NCI-H1436 (cell line): Measurements from ENCODE around the gene RNF123.
"Not testable (repeated sequence)": the region's sequence is repeated elsewhere in the genome, so short reads cannot be mapped to it uniquely, and the experiment has no call there.

ENCODE experiments used
- DNase-seq: peaks from one replicate; lab custom pipeline; 2025; lab: John Stamatoyannopoulos, UW

RNF123 gene

DNA sequence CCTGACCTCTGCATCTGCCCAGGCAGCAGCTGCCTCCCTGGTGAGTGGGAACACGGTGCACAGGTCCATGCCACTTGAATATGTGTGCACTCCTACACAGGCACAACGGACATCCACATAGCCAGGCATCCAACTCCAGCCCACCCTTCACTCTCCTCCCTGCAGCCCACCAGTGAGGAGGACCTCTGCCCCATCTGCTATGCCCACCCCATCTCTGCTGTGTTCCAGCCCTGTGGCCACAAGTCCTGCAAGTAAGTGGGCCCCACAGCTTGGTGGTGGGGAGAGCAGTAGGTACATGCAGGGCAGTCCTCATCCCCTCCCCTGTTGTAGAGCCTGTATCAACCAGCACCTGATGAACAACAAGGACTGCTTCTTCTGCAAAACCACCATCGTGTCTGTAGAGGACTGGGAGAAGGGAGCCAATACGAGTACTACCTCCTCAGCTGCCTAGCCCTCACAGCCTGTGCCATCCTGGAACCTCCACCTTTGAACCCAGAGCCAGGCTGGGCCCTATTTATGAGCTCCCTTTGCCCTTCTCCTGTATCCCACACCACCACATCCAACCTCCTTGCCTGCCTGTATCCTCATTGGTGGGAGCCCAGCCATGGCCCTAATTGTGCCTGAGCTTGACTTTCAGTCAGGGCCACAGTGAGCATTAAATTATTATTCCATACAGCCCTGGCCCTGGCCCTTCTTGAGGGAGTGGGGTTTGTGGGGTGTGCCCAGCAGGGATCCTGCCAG is 31.7 kb downstream of the RNF123 start:
- DNase-seq = no peak

DNA sequence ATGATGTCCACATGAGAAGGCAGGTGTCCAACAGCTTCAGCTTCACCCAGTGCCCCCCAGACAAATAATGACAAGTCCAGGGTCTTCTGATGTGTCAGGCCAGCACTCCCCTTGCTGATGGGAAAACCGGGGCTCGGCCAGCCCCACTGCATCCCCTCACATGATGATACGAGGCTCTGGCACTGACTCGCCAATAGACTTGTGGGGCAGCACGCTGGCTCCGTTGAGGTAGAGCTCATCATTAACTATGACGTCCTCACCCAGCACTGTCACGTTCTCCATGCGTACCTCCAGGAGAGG is 32.2 kb downstream of the RNF123 start:
- DNase-seq = no peak

DNA sequence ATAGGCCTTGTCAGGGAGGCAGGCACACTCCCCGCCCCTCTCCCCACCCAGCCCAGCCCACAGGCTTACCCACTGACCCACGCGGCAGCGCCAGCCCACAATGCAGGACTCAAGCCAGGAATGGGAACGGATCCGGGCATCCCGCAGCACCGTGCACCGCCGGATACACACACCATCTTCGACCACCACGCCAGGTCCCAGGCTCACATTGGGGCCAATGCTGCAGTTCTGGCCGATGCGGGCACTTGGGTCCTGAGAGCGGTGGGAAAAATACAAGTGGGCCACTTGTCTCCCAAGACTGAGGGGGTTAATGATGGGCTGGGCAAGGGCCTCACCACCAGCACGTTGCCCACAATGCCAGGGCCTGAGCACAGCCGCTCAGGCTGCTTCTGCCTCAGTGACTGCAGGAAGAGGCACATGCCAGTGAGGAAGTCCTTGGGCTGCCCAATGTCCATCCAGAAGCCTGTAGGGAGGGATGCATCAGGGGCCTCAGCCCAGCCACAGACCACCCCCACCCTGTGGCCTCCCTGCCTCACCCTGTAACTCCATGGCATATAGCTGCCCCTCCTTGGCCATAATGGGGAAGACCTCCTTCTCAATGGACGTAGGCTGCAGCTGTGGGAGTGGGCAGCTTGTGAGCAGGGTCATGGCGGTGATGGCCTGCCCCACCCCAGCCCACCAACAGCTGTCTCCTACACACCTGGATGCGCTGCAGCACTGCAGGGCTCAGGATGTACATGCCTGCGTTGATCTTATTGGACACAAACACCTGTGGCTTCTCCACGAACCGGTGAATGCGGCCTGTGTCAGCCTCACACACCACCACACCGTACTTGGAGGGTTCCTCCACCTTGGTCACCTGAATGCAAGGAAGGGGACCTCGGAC is 32.8 kb downstream of the RNF123 start:
- DNase-seq = no peak

DNA sequence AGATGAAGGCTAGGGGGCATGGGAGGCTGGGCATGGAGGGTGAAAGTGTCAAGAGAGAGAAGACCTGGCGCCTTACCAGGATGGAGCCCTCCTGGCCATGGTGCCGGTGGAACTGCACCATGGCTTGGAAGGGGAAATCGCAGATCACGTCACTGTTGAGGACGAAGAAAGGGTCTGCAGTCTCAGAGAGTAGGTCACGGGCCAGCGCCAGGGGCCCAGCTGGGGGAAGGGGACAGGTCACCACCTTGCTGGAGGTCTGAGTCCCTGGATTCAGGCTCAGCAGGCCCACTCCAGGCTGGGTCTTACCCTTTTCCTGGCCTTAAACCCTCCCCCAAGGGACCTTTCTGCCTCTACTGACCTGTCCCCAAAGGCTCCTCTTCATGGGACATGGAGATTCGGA is 33.5 kb downstream of the RNF123 start:
- DNase-seq = no peak

DNA sequence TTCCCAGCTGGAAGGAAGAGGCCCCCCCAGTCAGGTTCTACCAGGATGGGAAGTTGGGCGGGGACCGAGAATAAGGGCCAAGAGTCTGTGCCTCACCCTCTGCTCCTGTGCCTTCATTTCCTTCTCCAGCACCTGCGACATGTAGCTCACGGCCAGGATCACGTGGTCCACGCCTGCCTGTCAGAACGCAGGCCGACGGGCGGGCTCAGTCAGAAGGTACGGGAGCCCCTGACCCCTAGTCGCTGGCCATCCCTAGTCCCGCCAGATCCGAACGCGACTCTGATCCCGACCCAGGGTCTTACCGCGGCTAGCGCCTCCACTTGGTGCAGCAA is 33.9 kb downstream of the RNF123 start:
- DNase-seq = no peak

DNA sequence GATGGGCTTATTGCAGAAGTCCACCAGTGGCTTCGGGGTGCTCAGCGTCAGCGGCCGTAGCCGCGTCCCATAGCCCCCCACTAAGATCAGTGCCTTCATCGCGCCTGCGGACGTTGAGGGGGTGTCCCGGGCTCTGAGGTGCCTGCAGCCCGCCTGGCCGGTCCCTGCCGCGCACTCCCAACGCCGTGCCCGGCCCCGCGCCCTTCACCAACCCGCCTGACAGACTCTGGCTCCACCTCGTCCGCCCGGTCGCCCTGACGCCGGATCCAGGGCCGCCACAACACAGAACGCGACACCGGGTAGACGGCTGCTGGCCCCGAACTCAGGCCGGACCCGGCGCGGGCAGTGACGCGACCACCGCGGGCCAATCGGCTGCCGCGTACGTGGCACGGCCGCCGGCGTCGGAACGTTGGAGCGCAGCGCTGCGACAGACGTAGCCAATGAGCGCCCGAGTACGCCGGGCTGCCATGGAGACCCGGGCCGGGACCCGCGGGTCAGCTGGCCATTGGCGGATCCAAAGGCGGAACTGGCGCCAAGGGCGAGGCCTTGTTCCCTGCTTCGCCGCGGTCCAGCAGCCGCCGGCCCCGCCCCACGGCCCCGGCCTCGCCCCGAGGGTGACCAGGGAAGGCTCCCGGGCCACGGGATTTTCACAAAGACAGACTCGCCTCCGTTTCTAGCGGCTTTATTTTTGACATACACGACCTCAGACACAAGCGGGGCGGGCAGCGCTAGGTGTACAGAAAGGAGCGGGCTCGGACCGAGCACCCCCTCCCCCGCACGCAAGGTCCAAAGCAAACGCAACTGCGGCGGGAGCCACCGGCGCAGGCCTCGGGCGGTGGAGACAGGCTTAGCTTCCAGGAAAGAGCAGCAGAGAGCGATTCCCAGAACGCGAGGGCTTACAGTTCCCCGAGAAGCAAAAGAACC is 34.5 kb downstream of the RNF123 start, which contains the start of gene GMPPB:
GMPPB (minus strand) TSS at position 324 of the 924 bp plus-strand sequence; CDS start at position 99, 225 bp downstream.
- peak; percentile 88 for DNase-seq

DNA sequence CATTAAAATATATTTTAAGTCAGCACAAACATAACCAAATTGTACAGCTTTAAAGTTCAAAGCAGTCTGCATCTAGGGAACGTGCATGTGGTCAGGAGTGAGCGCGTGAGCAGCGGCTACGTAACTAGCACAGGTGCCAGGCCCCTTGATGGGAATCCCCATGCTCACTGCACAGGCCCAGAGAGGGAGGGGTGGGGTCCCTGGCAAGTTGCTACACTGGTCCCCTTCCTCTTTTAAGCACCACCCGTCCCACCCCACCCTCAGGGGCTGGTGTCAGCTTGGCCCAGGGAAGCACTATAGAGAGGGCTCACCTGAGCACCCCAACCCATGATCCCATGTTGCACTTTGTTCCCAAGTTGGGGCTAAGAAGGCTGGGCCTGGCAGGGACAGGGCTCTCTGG is 35.2 kb downstream of the RNF123 start:
- no peak for DNase-seq

DNA sequence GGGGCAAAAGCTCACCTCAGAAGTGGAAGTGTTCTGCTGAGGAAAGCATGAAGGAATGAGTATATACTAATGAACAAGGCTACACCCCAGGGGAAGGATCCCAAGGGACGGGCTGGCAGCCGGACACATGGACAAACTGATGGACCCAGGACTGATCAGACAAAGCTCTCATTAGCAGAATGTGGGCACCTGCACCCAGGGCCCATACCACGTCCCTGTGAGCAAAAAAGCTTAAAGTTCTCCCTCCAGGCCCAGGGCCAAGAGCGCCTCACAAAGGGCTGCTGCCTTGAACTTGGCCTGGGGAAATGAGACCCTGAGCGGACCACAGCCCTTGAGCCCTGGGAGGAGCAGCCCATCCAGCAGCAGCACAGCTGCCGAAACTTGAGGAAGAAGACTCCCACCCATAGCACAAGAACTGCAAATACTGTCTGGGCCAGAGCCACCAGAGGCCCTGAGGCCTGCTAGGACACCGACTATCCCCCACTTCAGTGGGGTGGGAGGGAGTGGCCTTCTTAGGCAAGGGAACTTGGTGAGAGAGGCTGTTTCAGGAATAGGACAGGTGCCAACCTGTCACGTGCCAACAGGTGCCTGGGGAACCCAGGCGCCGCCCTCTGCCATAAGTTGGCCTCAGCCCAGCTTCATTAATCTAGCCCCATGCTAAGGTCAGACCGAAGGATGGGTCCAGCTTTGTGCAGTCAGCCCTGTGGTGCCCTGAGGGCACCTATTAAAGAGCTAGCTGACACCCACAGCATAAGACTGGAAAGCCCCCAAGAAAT is 36.7 kb downstream of the RNF123 start:
- DNase-seq = no peak

DNA sequence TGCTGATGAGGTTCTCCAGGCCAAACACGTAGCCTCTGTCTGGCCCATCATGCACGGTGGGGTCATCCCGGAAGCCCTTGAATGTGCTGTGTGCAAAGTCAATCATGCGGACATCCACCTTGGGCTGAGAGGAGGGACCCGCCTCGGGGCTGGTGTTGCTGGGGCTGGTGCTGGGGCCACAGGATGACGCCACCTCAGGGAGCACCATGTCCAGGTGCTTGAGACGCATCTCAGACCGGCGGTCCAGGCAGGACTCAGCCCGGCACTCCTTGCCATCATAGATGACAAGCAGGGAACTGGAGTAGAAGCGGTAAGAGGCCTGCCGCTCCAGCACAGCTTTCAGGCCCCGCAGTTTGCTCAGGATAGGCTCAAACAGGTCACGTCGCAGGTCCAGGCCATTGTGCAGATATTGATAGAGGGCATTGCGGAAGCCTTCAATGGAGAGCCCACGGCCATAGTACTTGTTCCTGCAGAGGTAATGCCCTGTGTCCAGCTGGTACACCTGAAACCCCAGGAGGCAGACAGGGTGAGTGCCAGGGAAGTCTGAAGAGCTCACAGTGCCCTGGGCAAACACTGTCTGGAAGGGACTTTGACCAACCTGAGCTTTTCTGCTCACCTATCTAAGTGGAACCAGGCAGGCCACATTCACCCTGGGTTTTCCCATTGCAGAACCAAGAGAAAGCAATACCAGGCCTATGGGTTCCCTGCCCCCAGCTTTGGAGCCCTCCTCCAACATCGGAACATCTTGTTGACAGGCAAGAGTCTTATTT is 38.0 kb downstream of the RNF123 start:
- DNase-seq = no peak

DNA sequence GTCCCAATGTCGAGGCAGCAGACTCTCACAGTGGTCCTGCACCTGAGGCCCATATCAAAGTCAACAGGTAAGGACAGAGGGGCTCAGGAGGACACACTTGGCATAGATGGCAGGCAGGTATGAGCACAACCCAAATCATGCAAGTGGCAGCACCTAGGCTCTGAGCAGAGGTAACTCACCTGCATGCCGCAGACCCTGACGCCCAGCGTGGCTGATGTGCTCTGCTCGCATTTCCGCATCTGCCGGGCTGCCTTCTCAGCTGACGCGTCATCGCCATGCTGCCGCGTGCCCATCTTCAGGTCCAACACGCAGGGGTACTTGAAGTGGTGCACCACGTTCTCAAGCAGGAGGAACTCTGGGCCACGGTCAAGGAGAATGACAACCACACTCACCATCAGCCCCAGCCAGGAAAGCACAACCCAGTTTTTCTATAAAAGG is 38.6 kb downstream of the RNF123 start:
- no peak for DNase-seq

DNA sequence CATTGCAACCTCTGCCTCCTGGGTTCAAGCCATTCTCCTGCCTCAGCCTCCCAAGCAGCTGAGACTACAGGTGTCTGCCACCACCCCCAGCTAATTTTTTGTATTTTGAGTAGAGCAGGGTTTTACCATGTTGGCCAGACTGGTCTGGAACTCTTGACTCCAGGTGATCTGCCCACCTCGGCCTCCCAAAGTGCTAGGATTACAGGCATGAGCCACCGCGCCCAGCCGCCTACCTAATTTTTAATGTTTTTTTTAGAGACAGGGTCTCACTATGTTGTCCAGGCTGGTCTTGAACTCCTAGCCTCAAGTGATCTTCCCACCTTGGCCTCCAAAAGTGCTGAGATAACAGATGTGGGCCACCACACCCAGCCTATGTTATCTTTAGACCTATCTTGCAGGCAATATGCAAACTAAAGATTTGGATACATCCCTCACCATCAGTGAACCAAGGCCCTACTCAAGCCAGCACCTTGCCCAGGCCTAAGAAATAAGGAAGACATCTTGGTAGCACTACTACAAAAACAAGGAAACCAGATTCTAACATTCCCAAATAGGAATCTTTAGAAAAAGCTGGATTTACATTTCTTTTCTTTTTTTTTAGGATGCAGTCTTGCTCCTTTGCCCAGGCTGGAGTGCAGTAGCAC is 40.7 kb downstream of the RNF123 start:
- DNase-seq = no peak

DNA sequence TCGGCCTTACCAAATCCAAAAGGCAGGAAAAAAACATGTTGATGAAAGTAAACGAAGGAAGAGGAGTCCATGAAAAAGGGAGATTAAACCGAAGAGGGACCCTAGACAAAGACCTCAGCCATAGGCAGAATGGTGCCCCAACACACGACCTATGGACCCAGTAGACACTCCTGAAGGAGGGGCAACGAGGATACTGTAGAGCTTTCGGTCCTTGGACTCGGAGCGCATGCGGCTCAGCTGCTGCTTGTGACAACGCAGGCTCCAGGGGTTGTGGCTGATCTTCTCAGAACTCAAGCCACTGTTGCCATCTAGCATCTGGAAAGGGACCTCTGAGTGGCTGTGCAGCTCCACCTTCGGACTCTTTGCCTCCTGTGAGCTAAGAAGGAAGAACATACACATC is 43.2 kb downstream of the RNF123 start:
- DNase-seq = no peak

DNA sequence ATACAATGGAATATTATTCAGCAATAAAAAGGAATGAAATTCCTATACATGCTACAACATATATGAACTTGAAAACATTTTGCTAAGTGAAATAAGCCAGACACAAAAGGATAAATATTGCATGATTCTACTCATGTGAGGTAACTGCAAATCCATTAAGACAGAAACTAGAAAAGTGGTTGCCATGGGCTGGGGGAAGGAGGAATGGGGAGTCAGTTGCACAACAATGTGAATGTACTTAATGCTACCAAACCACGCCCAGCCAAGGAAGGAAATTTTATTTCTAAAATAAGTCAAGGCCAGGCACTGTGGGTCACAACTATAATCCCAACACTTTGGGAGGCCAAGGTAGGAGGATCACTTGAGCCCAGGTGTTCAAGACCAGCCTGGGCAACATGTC is 44.2 kb downstream of the RNF123 start:
- no peak for DNase-seq

DNA sequence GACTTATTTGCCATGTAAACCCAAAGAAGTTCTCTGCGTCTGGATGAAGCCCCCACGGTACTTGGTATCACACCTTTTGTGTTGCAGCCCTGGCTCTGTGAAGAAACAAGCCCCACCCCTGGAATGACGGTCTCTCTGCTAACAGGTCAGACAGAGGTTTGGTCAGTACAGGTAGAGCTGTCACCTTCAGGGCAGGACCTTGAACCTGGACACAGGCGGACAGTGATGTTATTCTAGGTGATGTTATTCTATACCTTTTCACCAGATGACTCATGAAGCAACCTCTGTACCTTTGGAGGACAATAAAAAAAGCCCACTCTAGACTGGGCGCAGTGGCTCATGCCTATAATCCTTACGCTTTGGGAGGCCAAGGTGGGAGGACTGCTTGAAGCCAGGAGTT is 45.4 kb downstream of the RNF123 start:
- no peak for DNase-seq

DNA sequence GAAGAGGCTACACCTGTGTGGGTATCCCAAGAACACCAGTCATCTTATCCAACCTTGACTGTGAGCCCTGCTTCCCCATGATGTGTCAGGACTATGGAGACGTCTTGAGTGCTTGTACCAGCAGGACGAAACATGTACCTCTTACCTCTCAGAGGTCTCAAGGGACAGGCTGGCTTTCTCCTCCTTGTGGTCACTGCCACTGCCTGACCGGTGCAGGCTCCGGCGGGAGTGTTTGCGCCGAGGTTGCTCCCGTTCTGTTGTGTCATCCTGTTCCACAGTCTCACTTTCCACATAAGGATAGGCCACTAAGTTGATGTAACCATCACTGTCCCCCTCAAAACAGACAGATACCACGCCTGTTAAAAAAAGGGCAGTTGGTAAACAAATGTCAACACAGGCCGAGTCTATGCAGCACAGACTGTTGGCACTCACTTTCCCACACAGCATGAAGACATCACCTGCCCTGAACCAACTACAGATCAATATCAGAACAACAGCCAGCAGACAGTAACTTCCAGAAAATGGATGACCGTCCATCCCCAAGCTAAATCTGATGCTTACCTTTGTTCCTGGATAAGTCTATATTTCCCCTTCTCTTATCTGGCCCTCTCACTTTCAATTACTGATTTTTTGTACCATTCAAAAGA is 48.8 kb downstream of the RNF123 start:
- DNase-seq = no peak

DNA sequence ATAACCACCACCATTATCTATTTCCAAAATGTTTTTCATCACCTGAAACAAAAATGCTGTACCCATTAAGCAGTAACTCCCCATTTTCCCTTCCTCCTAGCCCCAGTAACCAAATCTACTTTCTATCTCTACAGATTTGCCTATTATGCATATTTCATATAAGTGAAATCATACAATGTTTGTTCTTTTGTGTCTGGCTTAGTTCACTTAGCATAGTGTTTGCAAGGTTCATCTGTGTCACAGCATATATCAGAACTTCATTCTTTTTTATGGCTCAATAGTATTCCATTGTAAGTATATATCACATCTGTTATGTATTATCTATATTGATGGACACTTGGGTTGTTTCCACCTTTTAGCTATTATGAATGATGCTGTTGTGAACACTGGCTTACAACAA is 51.1 kb downstream of the RNF123 start:
- no peak for DNase-seq

DNA sequence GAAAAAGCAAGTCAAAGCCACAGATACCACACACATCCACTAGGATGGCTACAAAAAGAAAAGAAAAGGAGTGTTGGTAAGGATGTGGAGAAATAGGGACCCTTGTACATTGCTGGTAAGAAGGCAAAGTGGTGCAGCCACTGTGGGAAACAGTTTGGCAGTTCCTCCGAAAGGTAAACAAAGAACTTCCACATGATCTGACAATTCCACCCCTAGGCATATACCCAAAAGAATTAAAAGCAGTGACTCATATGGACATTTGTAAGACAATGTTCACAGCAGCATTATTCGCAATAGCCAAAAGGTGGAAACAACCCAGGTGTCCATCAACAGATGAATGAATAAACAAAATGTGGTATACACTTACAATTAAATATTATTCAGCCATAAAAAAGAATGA is 56.6 kb downstream of the RNF123 start:
- DNase-seq = no peak

DNA sequence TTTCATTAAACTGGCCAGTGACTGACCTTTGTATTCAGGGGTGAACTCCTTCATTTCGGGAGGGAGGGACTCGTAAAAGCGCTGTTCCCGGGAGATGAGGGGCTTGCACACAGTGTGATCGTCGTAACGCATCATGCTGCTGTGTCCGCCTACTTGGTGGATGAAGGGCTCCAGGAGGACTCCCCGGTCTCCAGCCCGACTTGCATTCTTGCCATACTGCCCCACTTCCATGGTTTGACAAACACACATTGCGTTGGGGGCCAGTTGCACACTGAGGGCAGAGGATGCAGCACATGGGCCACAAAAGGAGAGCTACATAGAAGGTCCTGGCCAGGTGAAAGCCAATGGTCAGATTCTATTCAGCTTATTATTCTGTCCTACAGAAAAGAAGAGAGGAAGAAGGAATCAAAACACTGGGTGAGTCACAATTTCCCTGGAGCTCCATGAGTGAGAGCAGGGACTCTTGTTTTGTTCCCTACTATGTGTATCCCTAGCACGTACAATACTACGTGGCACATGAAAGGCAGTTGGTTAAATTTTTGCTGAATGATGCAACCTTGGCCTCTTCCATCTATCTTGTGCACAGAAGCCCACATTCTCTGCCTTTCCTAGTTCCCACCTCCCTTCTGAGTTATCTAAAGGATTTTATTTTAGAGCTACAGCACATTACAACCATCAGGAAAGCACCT is 58.6 kb downstream of the RNF123 start:
- DNase-seq = no peak

DNA sequence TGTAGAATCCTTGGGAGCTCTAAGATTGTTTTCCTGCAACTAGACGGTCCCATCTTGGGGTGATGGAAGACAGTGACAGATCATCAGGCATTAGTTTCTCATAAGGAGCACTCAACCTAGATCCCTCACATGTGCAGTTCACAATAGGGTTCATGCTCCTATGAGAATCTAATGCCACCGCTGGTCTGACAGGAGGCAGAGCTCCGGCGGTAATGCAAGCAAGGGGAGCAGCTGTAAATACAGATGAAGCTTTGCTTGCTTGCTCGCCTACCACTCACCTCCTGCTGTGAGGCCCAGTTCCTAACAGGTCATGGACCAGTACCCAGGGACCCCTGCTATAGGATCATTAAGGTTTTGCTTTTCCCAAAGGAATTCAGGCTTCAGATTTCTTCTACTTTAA is 59.5 kb downstream of the RNF123 start:
- DNase-seq = not testable (repeated sequence)
